GM10248 (cell line): ENCODE results near the gene EGLN3.

ENCODE experiments used
- CTCF ChIA-PET: fragments of 300-600 bp; sonication (Branson Sonifier 250); formaldehyde crosslinking; extraction: SDS; loops from one replicate; lab custom pipeline; 2021; ENCODE audit warnings: antibody characterized with exemption; lab: Yijun Ruan, JAX
- POLR2A ChIA-PET: fragments of 350-650 bp; sonication (Branson Sonifier 250); formaldehyde crosslinking; extraction: SDS; loops from one replicate; lab custom pipeline; 2020; ENCODE audit warnings: antibody characterized with exemption; lab: Yijun Ruan, JAX
- DNase-seq: peaks from one replicate; pipeline ENCODE4 v3.0.0; 2012; ENCODE audit errors: extremely low spot score
- CTCF ChIP-seq: IDR thresholded peaks from 2 replicates; pipeline ENCODE4 v1.5.1; 2012; ENCODE audit warnings: mild to moderate bottlenecking, low read depth; ENCODE audit errors: extremely low read depth, missing control alignments, control extremely low read depth

The EGLN3 gene

GRCh38 chr14:33917661-33918060 is 33.2 kb downstream of the EGLN3 start:
- no peak for DNase-seq
- ChIA-PET POLR2A (no interaction called here), CTCF (interaction anchor here (1.2 to 1.6 kb wide), 2 partner anchors 60 to 125 kb away, joined by 3 read pairs; no protein-coding TSS in a partner anchor)
- no peak for TF ChIP-seq CTCF

GRCh38 chr14:33916663-33917565 is 34.0 kb downstream of the EGLN3 start:
- CTCF ChIA-PET, result interaction anchor here (1.2 to 1.6 kb wide), 3 partner anchors 59 to 182 kb away, joined by 3 read pairs; no protein-coding TSS in a partner anchor
- no peak for TF ChIP-seq CTCF
- POLR2A ChIA-PET, result no interaction called here
- DNase-seq, result no peak

- POLR2A ChIA-PET, result no interaction called here
- CTCF ChIA-PET, result interaction anchor here (1.3 kb wide), 1 partner anchor 183 kb away, joined by 3 read pairs; no protein-coding TSS in a partner anchor
Measured at GRCh38 chr14:33915682-33916081, 35.2 kb downstream of the EGLN3 start.

GRCh38 chr14:33914676-33915516 is 36.0 kb downstream of the EGLN3 start:
- POLR2A ChIA-PET, result no interaction called here
- no peak for TF ChIP-seq CTCF
- no peak for DNase-seq
- CTCF ChIA-PET, result no interaction called here

More at GRCh38 chr14:33915682-33916081, 35.2 kb downstream of the EGLN3 start:
- DNase-seq, result no peak
- TF ChIP-seq CTCF, result no peak

- CTCF ChIA-PET, result interaction anchor here (1.3 kb wide), 1 partner anchor 10 kb away, joined by 3 read pairs; no protein-coding TSS in a partner anchor
- TF ChIP-seq CTCF, result no peak
- no peak for DNase-seq
- POLR2A ChIA-PET, result no interaction called here
Measured at GRCh38 chr14:33911046-33911445, 39.8 kb downstream of the EGLN3 start.

- ChIA-PET CTCF (interaction anchor here (1.0 to 2.7 kb wide), 4 partner anchors 9 to 118 kb away, joined by 3 to 11 read pairs (median 4); no protein-coding TSS in a partner anchor), POLR2A (no interaction called here)
- TF ChIP-seq CTCF, result no peak
- DNase-seq, result no peak
Measured at GRCh38 chr14:33910435-33910834, 40.4 kb downstream of the EGLN3 start.
